ENCODE data around the gene UTY.

GRCh38 chrY:13339381-13339780 is 140.5 kb downstream of the UTY start:
- no peak for TF ChIP-seq EZH2phosphoT487 (IDR thresholded peaks at IDR 0.05; ENCODE audit: low read length)
- TF ChIP-seq, protein P1, sequence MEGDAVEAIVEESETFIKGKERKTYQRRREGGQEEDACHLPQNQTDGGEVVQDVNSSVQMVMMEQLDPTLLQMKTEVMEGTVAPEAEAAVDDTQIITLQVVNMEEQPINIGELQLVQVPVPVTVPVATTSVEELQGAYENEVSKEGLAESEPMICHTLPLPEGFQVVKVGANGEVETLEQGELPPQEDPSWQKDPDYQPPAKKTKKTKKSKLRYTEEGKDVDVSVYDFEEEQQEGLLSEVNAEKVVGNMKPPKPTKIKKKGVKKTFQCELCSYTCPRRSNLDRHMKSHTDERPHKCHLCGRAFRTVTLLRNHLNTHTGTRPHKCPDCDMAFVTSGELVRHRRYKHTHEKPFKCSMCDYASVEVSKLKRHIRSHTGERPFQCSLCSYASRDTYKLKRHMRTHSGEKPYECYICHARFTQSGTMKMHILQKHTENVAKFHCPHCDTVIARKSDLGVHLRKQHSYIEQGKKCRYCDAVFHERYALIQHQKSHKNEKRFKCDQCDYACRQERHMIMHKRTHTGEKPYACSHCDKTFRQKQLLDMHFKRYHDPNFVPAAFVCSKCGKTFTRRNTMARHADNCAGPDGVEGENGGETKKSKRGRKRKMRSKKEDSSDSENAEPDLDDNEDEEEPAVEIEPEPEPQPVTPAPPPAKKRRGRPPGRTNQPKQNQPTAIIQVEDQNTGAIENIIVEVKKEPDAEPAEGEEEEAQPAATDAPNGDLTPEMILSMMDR (IDR thresholded peaks at IDR 0.05; ENCODE audit: low read length) = no peak
- no peak for TF ChIP-seq EZH2 (optimal IDR thresholded peaks at IDR 0.05; ENCODE audit: low read depth, low read length)

All from MM.1S (cell line).